HepG2 (cell line): ENCODE data around the gene EPS8. TPM values are rescaled to one million over a fixed set of nuclear protein-coding genes. Genes with fewer than 3 reads are reported as not detected.

Experiments used
- ATAC-seq: fragments of 200-7000 bp; cut with Tn5 transposase; 3 replicates; pipeline ENCODE4 v1.9.1; 2020; ENCODE audit warnings: mild to moderate bottlenecking, moderate library complexity
- BruUV-seq: library from RNA; stranded (reverse); fragments of 400-500 nt; replicated peaks from 2 replicates; lab custom pipeline; 2021; lab: Mats Ljungman, UMichigan
- CTCF ChIA-PET: fragments of 300-600 bp; formaldehyde crosslinking; extraction: SDS; loops from one replicate; lab custom pipeline; 2021; ENCODE audit warnings: low total read pairs, inconsistent platforms, low intra/inter-chr PET ratio; lab: Yijun Ruan, JAX
- POLR2A ChIA-PET: fragments of 350-600 bp; sonication (Branson Sonifier 250); formaldehyde crosslinking; loops from one replicate; lab custom pipeline; 2020; ENCODE audit warnings: antibody characterized with exemption, inconsistent platforms; lab: Yijun Ruan, JAX
- DNase-seq: peaks from one replicate; pipeline ENCODE4 v3.0.0-alpha.2; 2015; ENCODE audit warnings: low spot score
- FAIRE-seq: peaks from 3 replicates; lab custom pipeline; 2011; peaks lifted over from hg19 to GRCh38; lab: Jason Lieb, UNC
- H2AFZ ChIP-seq: one replicate; pipeline ENCODE4 v1.6.1; 2011; ENCODE audit warnings: low read length, inconsistent platforms
- H3K27ac ChIP-seq: fragments of 300-600 bp; 3 replicates; pipeline ENCODE4 v1.8.0; 2011; ENCODE audit warnings: mixed run types, mild to moderate bottlenecking, mixed read lengths, low read length, inconsistent platforms; ENCODE audit not compliant: insufficient read depth; ENCODE audit errors: extremely low read length
- H3K27me3 ChIP-seq, 2 experiments: fragments of 200-600 bp in 1 of 2; 2 replicates in 1 of 2; 3 replicates in 1 of 2; pipeline versions ENCODE4 v1.6.0 to v1.8.0; 2011; ENCODE audit warnings: low read length in 2 of 2, mild to moderate bottlenecking in 2 of 2, moderate library complexity in 2 of 2, inconsistent platforms in 1 of 2; ENCODE audit not compliant: insufficient read depth in 2 of 2, control insufficient read depth in 1 of 2
- H3K36me3 ChIP-seq, 2 experiments: fragments of 200-600 bp in 1 of 2; replicated peaks in 1 of 2; 2 replicates in 1 of 2; 3 replicates in 1 of 2; pipeline versions ENCODE4 v1.5.1 to v1.8.0; 2011; ENCODE audit warnings: low read length in 2 of 2, inconsistent platforms in 1 of 2; ENCODE audit not compliant: insufficient read depth in 2 of 2, control insufficient read depth in 1 of 2
- H3K4me1 ChIP-seq: 2 replicates; pipeline ENCODE4 v1.5.1; 2012; ENCODE audit warnings: low read length, inconsistent platforms; ENCODE audit not compliant: insufficient read depth
- H3K4me2 ChIP-seq: 2 replicates; pipeline ENCODE4 v1.6.0; 2011; ENCODE audit warnings: low read depth, low read length, inconsistent platforms
- H3K4me3 ChIP-seq, 3 experiments: fragments of 200-600 bp in 1 of 3; sonication (generic), shearing (Covaris generic) in 1 of 3; replicated peaks in 1 of 3; 2 replicates each; pipeline ENCODE4 v1.5.1; 2011 to 2016; ENCODE audit warnings: low read length in 3 of 3, inconsistent platforms in 2 of 3, low read depth in 2 of 3, mild to moderate bottlenecking in 2 of 3, control low read depth in 1 of 3, mixed read lengths in 1 of 3; ENCODE audit not compliant: insufficient read depth in 1 of 3
- H3K79me2 ChIP-seq: one replicate; pipeline ENCODE4 v1.6.1; 2011; ENCODE audit warnings: low read length, inconsistent platforms; ENCODE audit not compliant: insufficient read depth
- H3K9ac ChIP-seq: 2 replicates; pipeline ENCODE4 v1.6.0; 2011; ENCODE audit warnings: mild to moderate bottlenecking, low read depth, low read length, inconsistent platforms; ENCODE audit not compliant: insufficient read depth
- H3K9me3 ChIP-seq: 2 replicates; pipeline ENCODE4 v1.5.1; 2012; ENCODE audit warnings: mild to moderate bottlenecking, low read length
- H4K20me1 ChIP-seq: 2 replicates; pipeline ENCODE4 v1.6.0; 2011; ENCODE audit warnings: inconsistent platforms, mild to moderate bottlenecking, low read length, moderate library complexity; ENCODE audit not compliant: insufficient read depth
- BORCS8-MEF2B ChIP-seq: sonication (generic); formaldehyde crosslinking; IDR thresholded peaks from 2 replicates; pipeline ENCODE4 v1.8.0; 2022; ENCODE audit warnings: mild to moderate bottlenecking, missing genetic modification reagents
- EZH2 ChIP-seq: conservative IDR thresholded peaks from 2 replicates; pipeline ENCODE4 v1.6.1; 2012; ENCODE audit warnings: mild to moderate bottlenecking, low read depth, low read length, moderate library complexity
- IKZF1 ChIP-seq: fragments of 450-650 bp; IDR thresholded peaks from 2 replicates; pipeline ENCODE4 v1.7.1; 2016
- KDM1A ChIP-seq: IDR thresholded peaks from 2 replicates; pipeline ENCODE4 v1.6.1; 2016; ENCODE audit warnings: missing compliant biosample characterization
- KMT2B ChIP-seq: IDR thresholded peaks from 2 replicates; pipeline ENCODE4 v1.6.1; 2016; ENCODE audit warnings: missing genetic modification reagents, missing compliant biosample characterization
- MAF1 ChIP-seq: sonication (generic); formaldehyde crosslinking; IDR thresholded peaks from 2 replicates; pipeline ENCODE4 v1.5.0; 2020; ENCODE audit warnings: missing genetic modification reagents, borderline replicate concordance
- MBNL3 ChIP-seq: fragments of 250-450 bp; sonication (Bioruptor Pico); conservative IDR thresholded peaks from 2 replicates; pipeline ENCODE4 v1.8.0; 2022; ENCODE audit warnings: mild to moderate bottlenecking, inconsistent platforms
- PRMT3 ChIP-seq: sonication (generic); formaldehyde crosslinking; IDR thresholded peaks from 2 replicates; pipeline ENCODE4 v1.8.1; 2022; ENCODE audit warnings: low read depth, mild to moderate bottlenecking, moderate library complexity, missing genetic modification reagents, borderline replicate concordance
- SCMH1 ChIP-seq: sonication (generic); formaldehyde crosslinking; IDR thresholded peaks from 2 replicates; pipeline ENCODE4 v1.9.0; 2021; ENCODE audit warnings: missing genetic modification reagents, mild to moderate bottlenecking, borderline replicate concordance
- WIZ ChIP-seq: sonication (generic); formaldehyde crosslinking; IDR thresholded peaks from 2 replicates; pipeline ENCODE4 v1.5.1; 2020; ENCODE audit warnings: mild to moderate bottlenecking, missing genetic modification reagents
- ZC3H13 ChIP-seq: sonication (generic); formaldehyde crosslinking; IDR thresholded peaks from 2 replicates; pipeline ENCODE4 v1.8.1; 2023; ENCODE audit warnings: mild to moderate bottlenecking, missing genetic modification reagents, moderate library complexity
- ZNF256 ChIP-seq: sonication (generic); formaldehyde crosslinking; conservative IDR thresholded peaks from 2 replicates; pipeline ENCODE4 v1.4.0; 2020; ENCODE audit warnings: missing genetic modification reagents
- ZNF30 ChIP-seq: sonication (generic); formaldehyde crosslinking; IDR thresholded peaks from 2 replicates; pipeline ENCODE4 v1.5.0; 2020; ENCODE audit warnings: mild to moderate bottlenecking, missing genetic modification reagents
- ZNF33A ChIP-seq: sonication (generic); formaldehyde crosslinking; IDR thresholded peaks from 2 replicates; pipeline ENCODE4 v1.5.1; 2020; ENCODE audit warnings: missing genetic modification reagents, mild to moderate bottlenecking, moderate library complexity, borderline replicate concordance
- ZNF589 ChIP-seq: sonication (generic); formaldehyde crosslinking; conservative IDR thresholded peaks from 2 replicates; pipeline ENCODE4 v1.8.0; 2022; ENCODE audit warnings: mild to moderate bottlenecking, moderate library complexity, missing genetic modification reagents
- ZNF879 ChIP-seq: sonication (generic); formaldehyde crosslinking; IDR thresholded peaks from 2 replicates; pipeline ENCODE4 v1.8.1; 2023; ENCODE audit warnings: missing genetic modification reagents
- WGBS: methylation state at CpG from one replicate; pipeline ENCODE4 v1.1.6; 2017; ENCODE audit warnings: low lambda C conversion rate; 5-methylcytosine and 5-hydroxymethylcytosine counted together
- in situ Hi-C: cut with HindIII; loops from 2 replicates; pipeline ENCODE4 v1.10.0; 2017; ENCODE audit warnings: low pct_unique_long_range_greater_than_20kb; ENCODE audit not compliant: extremely low pct_ligation_motif_present
- intact Hi-C: fragments of 100-400 bp; cut with micrococcal nuclease; formaldehyde crosslinking; loops from one replicate; pipeline ENCODE4 v1.10.0; 2022; ENCODE audit not compliant: unreplicated experiment
- polyA plus RNA-seq, 8 experiments: library from polyadenylated mRNA; depleted of rRNA in 3 of 8; stranded (reverse) in 7 of 8; unstranded in 1 of 8; fragments of >200 nt; fragmentation: Illumina TruSeq in 4 of 8; extraction: Trizol in 4 of 8; gene quantifications; 2 replicates each; pipeline versions ENCODE4 v1.2.1 to v1.2.3, GENCODE V29; 2011 to 2016; ENCODE audit warnings: low read depth in 4 of 8, missing spikeins in 1 of 8, mixed read lengths in 1 of 8; ENCODE audit not compliant: insufficient read depth in 1 of 8
- total RNA-seq, 5 experiments: library from RNA; depleted of rRNA; stranded (reverse); fragments of >200 nt; fragmentation: Illumina TruSeq; extraction: Trizol; gene quantifications; 2 replicates each; pipeline ENCODE4 v1.2.3, GENCODE V29; 2016; ENCODE audit warnings: low read depth in 1 of 5
- TF ChIP-seq, protein P1 (sequence below): IDR thresholded peaks from 2 replicates; pipeline ENCODE4 v1.6.1; 2016; ENCODE audit warnings: mild to moderate bottlenecking, missing biosample characterization, missing genetic modification reagents
- TF ChIP-seq, protein P2 (sequence below): sonication (generic); formaldehyde crosslinking; IDR thresholded peaks from 2 replicates; pipeline ENCODE4 v1.4.0; 2020; ENCODE audit warnings: missing genetic modification reagents

Gene EPS8
- total and polyA plus RNA-seq, 2 of the 13 experiments (the other 11 are each of a cell fraction or from before 2014, with no cell fraction given), result 37.1 to 43.4 TPM

DNA sequence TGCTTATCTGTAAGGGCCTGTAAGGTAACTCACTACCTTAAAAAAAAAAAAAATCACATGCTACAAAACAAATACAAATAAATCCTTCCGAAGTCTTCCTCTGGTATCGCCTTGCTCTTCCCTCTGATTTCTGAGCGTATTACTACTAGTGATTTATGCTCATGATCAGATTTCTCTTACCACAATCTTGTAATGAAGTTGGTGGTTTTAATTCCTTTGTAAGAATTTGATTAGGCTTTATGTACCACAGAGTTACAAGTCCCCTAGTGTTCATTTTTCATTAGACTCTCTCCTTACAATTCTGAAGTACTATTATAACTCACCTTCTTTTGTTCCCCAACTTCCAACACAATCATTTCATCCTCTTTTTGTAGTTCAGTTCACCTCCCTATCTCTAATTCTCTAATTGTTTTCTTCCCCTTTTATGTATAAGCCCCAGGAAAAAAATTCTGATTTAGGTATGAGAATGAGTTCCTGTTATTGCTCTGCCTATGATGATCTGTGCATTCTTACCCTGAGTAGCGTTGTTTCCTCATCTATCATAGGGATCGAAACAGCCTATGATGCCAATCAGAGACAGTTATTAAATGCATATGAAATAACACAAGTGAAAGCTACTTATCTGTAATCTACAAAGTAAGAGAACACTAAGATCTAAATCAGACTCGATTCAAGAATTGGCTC lies 81.5 kb downstream of the EPS8 start (continued):
- TF ChIP-seq, protein P1, sequence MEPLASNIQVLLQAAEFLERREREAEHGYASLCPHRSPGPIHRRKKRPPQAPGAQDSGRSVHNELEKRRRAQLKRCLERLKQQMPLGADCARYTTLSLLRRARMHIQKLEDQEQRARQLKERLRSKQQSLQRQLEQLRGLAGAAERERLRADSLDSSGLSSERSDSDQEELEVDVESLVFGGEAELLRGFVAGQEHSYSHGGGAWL, result no peak
- TF ChIP-seq WIZ (CRISPR knock-in tag), result no peak
- TF ChIP-seq, all 625 proteins: peak for 0

DNA sequence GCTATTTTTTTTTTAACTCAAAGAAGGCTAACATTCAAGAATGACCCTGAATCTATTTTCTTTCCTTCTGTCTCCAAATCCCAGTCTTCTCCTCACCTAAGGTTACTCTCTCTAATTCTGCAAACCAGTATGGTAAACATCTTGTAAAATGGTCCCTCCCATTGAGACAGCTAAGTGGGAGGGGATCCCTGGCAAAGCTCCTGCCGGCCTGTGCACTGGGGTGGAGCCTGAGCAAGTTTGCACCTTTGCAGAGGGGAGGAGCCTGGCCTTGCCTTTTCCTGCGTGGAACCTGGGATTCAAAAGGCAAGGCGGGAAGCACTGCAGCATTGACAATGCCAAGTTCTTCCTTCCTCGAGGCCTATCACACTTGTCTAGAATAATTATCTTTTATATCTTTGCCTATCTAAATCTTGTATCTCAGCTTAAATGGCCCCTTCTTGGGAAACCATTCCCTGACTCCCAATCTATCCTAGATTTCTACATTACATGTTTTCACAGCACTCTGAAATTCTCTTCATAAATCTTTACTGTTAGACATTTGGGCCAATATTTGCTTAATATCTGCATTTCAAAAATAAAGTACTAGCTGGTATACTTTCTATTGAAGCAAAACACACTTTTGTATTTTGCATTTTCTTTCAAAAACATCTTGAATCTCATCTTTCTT lies 83.0 kb downstream of the EPS8 start:
- Histone ChIP-seq H3K4me2 (no peak overlapping the region), H3K9me3 (no peaks in the 10 kb centered on the region), H3K79me2 (peaks cover 55% of the 10 kb centered on the region), H2AFZ (no peak overlapping the region), H4K20me1 (no peaks in the 10 kb centered on the region), H3K27me3 (no peaks in the 10 kb centered on the region), H3K36me3 (no peaks in the 10 kb centered on the region), H3K27ac (no peak overlapping the region), H3K9ac (no peak overlapping the region), H3K4me3 (no peak overlapping the region), H3K4me1 (peaks cover 49% of the 10 kb centered on the region)
- no peak for DNase-seq
- ChIA-PET POLR2A (no interaction called here), CTCF (no interaction called here)
- in situ Hi-C loops, result no loop called here
- TF ChIP-seq ZNF589 (CRISPR knock-in tag), result no peak
- no peak for TF ChIP-seq BORCS8-MEF2B (CRISPR knock-in tag)
- TF ChIP-seq ZNF30, result no peak
- 88% methylated on average over 4 of the region's 4 CpGs for WGBS
- ATAC-seq, result no peak
- BruUV-seq, result no TSS peak
- intact Hi-C loops, result no loop called here
- no peak for FAIRE-seq

DNA sequence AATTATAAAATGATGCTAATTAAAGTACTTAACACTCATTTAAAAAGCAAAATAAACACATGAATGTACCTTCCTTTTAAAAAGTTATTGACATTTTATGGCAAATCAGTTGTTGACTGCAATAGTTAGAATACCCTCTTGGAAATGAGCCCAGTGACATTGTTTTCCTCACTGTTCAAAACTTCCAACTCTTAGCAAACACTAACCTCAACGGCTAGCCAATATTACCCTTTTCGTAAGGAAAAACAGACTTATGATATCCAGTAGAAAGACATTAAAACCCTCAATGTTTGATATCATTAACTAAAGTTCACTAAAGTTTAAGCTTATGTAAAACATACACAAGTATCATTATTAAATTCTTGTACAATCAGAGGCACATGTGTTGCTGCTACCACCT lies 83.6 kb downstream of the EPS8 start:
- no TSS peak for BruUV-seq
- POLR2A ChIA-PET, result no interaction called here
- Histone ChIP-seq H3K4me3 (no peak overlapping the region), H3K27me3 (no peaks in the 10 kb centered on the region), H2AFZ (no peak overlapping the region), H3K79me2 (peaks cover 54% of the 10 kb centered on the region), H3K9me3 (no peaks in the 10 kb centered on the region), H3K4me2 (no peak overlapping the region), H3K9ac (no peak overlapping the region), H4K20me1 (no peaks in the 10 kb centered on the region), H3K27ac (no peak overlapping the region), H3K36me3 (no peaks in the 10 kb centered on the region), H3K4me1 (peaks cover 44% of the 10 kb centered on the region)
- intact Hi-C loops, result no loop called here
- no peak for ATAC-seq
- CTCF ChIA-PET, result no interaction called here
- FAIRE-seq, result no peak
- no peak for DNase-seq
- WGBS, result 83% methylated on average over 2 of the region's 2 CpGs
- in situ Hi-C loops, result no loop called here
- TF ChIP-seq ZNF879 (no peak), SCMH1 (CRISPR knock-in tag) (no peak), PRMT3 (no peak), EZH2 (no peak), MBNL3 (CRISPR knock-in tag) (no peak), IKZF1 (no peak), ZNF256 (CRISPR knock-in tag) (no peak), MAF1 (CRISPR knock-in tag) (no peak), ZNF33A (CRISPR knock-in tag) (no peak), ZC3H13 (no peak), KDM1A (no peak), KMT2B (CRISPR knock-in tag) (no peak)
- TF ChIP-seq, protein P2, sequence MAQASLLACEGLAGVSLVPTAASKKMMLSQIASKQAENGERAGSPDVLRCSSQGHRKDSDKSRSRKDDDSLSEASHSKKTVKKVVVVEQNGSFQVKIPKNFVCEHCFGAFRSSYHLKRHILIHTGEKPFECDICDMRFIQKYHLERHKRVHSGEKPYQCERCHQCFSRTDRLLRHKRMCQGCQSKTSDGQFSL (CRISPR knock-in tag), result no peak
